SK-N-SH treated with all-trans-retinoic acid at 6 μM for 48 hours (cell line): ENCODE data around the gene BHLHA15.

Source experiments
- ARNTL ChIP-seq: fragments of 450-650 bp; formaldehyde crosslinking; IDR thresholded peaks from 2 replicates; pipeline ENCODE4 v1.5.0; 2020; ENCODE audit warnings: low read depth, mild to moderate bottlenecking, moderate library complexity, borderline replicate concordance
- CREB5 ChIP-seq: fragments of 250-450 bp; sonication (Bioruptor Pico); IDR thresholded peaks from 2 replicates; pipeline ENCODE4 v1.5.1; 2020; ENCODE audit warnings: low read depth, mild to moderate bottlenecking, moderate library complexity
- CSRNP3 ChIP-seq: fragments of 250-450 bp; sonication (Bioruptor Pico); IDR thresholded peaks from 2 replicates; pipeline ENCODE4 v1.5.1; 2021; ENCODE audit warnings: mild to moderate bottlenecking, moderate library complexity
- GLIS3 ChIP-seq: fragments of 250-450 bp; sonication (Bioruptor Pico); IDR thresholded peaks from 2 replicates; pipeline ENCODE4 v1.5.0; 2020; ENCODE audit warnings: mild to moderate bottlenecking, moderate library complexity
- PATZ1 ChIP-seq: fragments of 250-450 bp; sonication (Bioruptor Pico); IDR thresholded peaks from 2 replicates; pipeline ENCODE4 v1.8.0; 2020; ENCODE audit warnings: mild to moderate bottlenecking, moderate library complexity, borderline replicate concordance
- POU6F1 ChIP-seq: fragments of 250-450 bp; sonication (Bioruptor Pico); IDR thresholded peaks from 2 replicates; pipeline ENCODE4 v1.8.0; 2021; ENCODE audit warnings: low read depth, mild to moderate bottlenecking, moderate library complexity, borderline replicate concordance
- TCF4 ChIP-seq: fragments of 250-450 bp; sonication (Bioruptor Pico); IDR thresholded peaks from 2 replicates; pipeline ENCODE4 v1.8.0; 2021; ENCODE audit warnings: mild to moderate bottlenecking, moderate library complexity, borderline replicate concordance
- TSHZ2 ChIP-seq: fragments of 250-450 bp; sonication (Bioruptor Pico); IDR thresholded peaks from 2 replicates; pipeline ENCODE4 v1.5.0; 2020; ENCODE audit warnings: mild to moderate bottlenecking, moderate library complexity
- ZNF8 ChIP-seq: fragments of 450-650 bp; formaldehyde crosslinking; IDR thresholded peaks from 2 replicates; pipeline ENCODE4 v1.5.0; 2020; ENCODE audit warnings: mild to moderate bottlenecking, moderate library complexity

- no peak for TF ChIP-seq GLIS3 (CRISPR knock-in tag)
- no peak for TF ChIP-seq TSHZ2 (CRISPR knock-in tag)
- no peak for TF ChIP-seq TCF4 (CRISPR knock-in tag)
- no peak for TF ChIP-seq CSRNP3
- no peak for TF ChIP-seq ARNTL (CRISPR knock-in tag)
- TF ChIP-seq PATZ1 (CRISPR knock-in tag): no peak
- no peak for TF ChIP-seq CREB5 (CRISPR knock-in tag)
- no peak for TF ChIP-seq POU6F1 (CRISPR knock-in tag)
- TF ChIP-seq ZNF8 (CRISPR knock-in tag): no peak
These were observed 19.7 kb downstream of the BHLHA15 start for GRCh38 chr7:98230746-98231471.
